Measurements from ENCODE around the gene ZFYVE28. TPM values are rescaled to one million over a fixed set of nuclear protein-coding genes. Genes with fewer than 3 reads are reported as not detected.
A peak's percentile ranks its signal among the peaks of the same experiment; 100 is the strongest.

The ZFYVE28 gene
- total and polyA plus RNA-seq, 9 donors = 1.3 to 12.1 (median 8.6) TPM

DNA sequence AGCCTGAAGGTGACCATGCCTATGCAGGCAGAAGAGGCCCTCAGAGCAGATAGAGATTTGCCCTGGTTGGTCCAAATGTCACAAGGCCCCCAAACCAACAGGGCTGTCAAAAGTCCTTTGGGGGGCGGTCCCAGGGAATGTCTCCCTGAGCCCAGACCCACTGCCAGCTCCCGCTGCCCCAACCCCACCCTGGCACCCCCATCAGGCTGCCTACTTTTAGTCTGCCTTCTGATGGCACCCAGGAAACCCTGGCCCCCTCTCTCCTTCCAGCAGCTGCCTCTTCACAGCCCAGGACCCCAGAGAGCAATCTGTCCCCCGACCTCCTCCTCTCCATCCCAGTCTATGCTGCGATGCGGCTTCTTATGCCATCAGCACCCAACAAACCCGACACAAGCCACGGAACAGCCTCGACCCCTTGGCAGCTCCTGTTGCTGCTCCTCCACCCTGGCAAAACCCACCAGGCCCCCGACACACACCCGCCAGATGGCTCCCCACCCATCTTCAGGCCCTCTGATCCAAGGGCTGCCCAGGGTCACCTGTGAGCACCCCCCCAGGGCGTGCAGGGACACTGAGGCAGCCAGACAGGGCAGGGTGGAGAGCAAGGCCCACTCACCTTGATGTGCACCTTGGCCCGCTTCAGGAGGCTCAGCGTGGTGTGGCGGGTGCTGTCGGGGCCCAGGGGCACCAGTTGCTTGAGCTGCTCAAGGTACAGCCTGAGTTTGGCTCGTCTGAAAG lies 166.5 kb downstream of the ZFYVE28 start:
- Histone ChIP-seq H3K27ac (no peak overlapping the region), H3K36me3 (no peaks in the 10 kb centered on the region)

DNA sequence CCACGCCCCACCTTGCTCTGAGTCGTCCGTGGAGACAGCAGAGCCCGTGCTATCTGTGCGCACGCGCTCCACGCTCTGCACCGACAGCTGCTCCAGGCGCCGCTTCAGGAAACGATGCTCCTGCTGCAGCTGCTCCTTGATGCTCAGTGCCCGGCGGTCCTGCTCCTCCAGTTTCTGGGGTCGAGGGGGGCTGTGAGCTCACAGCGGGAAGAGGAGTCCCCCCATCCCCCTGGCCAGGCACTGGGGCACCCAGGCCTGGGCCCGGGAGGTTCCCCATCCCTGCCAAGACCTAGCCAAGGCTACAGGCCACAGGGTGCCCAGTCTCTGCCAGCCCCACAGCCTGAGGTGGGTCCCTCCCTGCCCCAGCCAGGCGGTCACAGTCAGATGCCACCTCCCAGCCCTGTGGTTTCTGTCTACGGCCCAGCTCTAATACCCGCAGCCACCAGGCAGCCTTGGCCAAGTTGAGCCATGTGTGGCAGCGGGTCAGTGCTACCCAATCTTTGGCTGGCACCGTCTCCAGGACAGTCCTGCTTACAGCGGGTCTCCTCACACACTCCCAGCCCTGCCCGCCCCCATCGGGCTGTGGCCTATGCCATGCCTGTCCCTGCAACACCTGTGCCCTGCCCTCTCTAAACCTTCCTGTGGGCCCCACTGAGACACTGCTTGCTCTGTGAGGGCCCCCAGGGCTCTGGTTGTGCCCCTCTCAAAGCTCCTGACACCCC lies 167.2 kb downstream of the ZFYVE28 start:
- TF ChIP-seq, protein P1, sequence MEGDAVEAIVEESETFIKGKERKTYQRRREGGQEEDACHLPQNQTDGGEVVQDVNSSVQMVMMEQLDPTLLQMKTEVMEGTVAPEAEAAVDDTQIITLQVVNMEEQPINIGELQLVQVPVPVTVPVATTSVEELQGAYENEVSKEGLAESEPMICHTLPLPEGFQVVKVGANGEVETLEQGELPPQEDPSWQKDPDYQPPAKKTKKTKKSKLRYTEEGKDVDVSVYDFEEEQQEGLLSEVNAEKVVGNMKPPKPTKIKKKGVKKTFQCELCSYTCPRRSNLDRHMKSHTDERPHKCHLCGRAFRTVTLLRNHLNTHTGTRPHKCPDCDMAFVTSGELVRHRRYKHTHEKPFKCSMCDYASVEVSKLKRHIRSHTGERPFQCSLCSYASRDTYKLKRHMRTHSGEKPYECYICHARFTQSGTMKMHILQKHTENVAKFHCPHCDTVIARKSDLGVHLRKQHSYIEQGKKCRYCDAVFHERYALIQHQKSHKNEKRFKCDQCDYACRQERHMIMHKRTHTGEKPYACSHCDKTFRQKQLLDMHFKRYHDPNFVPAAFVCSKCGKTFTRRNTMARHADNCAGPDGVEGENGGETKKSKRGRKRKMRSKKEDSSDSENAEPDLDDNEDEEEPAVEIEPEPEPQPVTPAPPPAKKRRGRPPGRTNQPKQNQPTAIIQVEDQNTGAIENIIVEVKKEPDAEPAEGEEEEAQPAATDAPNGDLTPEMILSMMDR (IDR thresholded peaks at IDR 0.05) = no peak
- TF ChIP-seq EP300 (IDR thresholded peaks at IDR 0.05) = no peak
- no peak for TF ChIP-seq POLR2A (IDR thresholded peaks at IDR 0.05)
- peak in 2 of 5 donors; percentile 7 to 17 for DNase-seq
- WGBS, 3 donors = 83 to 90% (median 86%) methylated on average over 24 to 25 of the region's 25 CpGs
- Histone ChIP-seq H3K4me1 (ENCODE audit: insufficient read depth) (peaks cover 8% of the 10 kb centered on the region), H3K27me3 (no peaks in the 10 kb centered on the region), H3K4me3 (no peak overlapping the region), H3K9me3 (no peaks in the 10 kb centered on the region), H3K27ac (no peak overlapping the region), H3K36me3 (no peaks in the 10 kb centered on the region)
- intact Hi-C loops (cut with DNase I) = loop anchor here in 1 of 4 donors (10.0 kb wide), 1 partner anchor 284 kb away; the partner anchor contains the start of gene FAM193A

More for the DNA sequence above, 166.5 kb downstream of the ZFYVE28 start:
- Histone ChIP-seq H3K4me3 (no peak overlapping the region), H3K9me3 (no peaks in the 10 kb centered on the region), H3K27me3 (no peaks in the 10 kb centered on the region), H3K4me1 (ENCODE audit: insufficient read depth) (peaks cover 14% of the 10 kb centered on the region)
- intact Hi-C loops (cut with DNase I) = loop anchor here in 1 of 4 donors (10.0 kb wide), 1 partner anchor 283 kb away; the partner anchor contains the start of gene FAM193A
- no peak for TF ChIP-seq EP300 (IDR thresholded peaks at IDR 0.05)
- TF ChIP-seq, protein P1 (IDR thresholded peaks at IDR 0.05) = no peak
- TF ChIP-seq POLR2A (IDR thresholded peaks at IDR 0.05) = no peak
- WGBS, 3 donors = 91 to 94% (median 92%) methylated on average over 11 to 16 of the region's 16 CpGs
- peak in 3 of 5 donors; percentile 14 to 30 (median 20) for DNase-seq

GRCh38 chr4:2250357-2251072 lies 167.9 kb downstream of the ZFYVE28 start:
- peak in 1 of 5 donors; percentile 26 for DNase-seq
- no peaks in the 10 kb centered on the region for H3K36me3 ChIP-seq
- intact Hi-C loops (cut with DNase I) = loop anchor here in 1 of 4 donors (10.0 kb wide), 1 partner anchor 284 kb away; the partner anchor contains the start of gene FAM193A

More at GRCh38 chr4:2250357-2251072, 167.9 kb downstream of the ZFYVE28 start:
- Histone ChIP-seq H3K4me1 (ENCODE audit: insufficient read depth) (peaks cover 6% of the 10 kb centered on the region), H3K4me3 (no peak overlapping the region), H3K27ac (no peak overlapping the region), H3K27me3 (no peaks in the 10 kb centered on the region), H3K9me3 (no peaks in the 10 kb centered on the region)
- TF ChIP-seq EP300 (IDR thresholded peaks at IDR 0.05) = no peak
- no peak for TF ChIP-seq POLR2A (IDR thresholded peaks at IDR 0.05)
- TF ChIP-seq, protein P1 (IDR thresholded peaks at IDR 0.05) = no peak
- 89 to 93% (median 89%) methylated on average over 30 of the region's 30 CpGs for WGBS, 3 donors

All from ovary (tissue), 9 donors.